ENCODE data around the gene BCKDHA.
A peak's percentile ranks its signal among the peaks of the same experiment; 100 is the strongest.

- TF ChIP-seq CTCF (IDR thresholded peaks at IDR 0.05; ENCODE audit: insufficient read depth, low read length) (no peak), POLR2AphosphoS5 (IDR thresholded peaks at IDR 0.05; ENCODE audit: low read depth) (peak; percentile 21)
Observed at GRCh38 chr19:41426116-41426841, 28.7 kb downstream of the BCKDHA start.
